ENCODE data around the gene EMILIN1.
A peak's percentile ranks its signal among the peaks of the same experiment; 100 is the strongest.

EMILIN1 gene

GRCh38 chr2:27079233-27080139, 1.1 kb downstream of the EMILIN1 start:
- Histone ChIP-seq H3K27me3 (ENCODE audit: insufficient read depth, low read depth) (peaks cover 13% of the 10 kb centered on the region), H4K20me1 (ENCODE audit: insufficient read depth) (no peaks in the 10 kb centered on the region), H3K9ac (no peak overlapping the region), H2AFZ (ENCODE audit: low read depth) (no peak overlapping the region), H3K4me1 (ENCODE audit: low read depth, poor library complexity, severe bottlenecking) (peaks cover 19% of the 10 kb centered on the region), H3K4me2 (no peak overlapping the region), H3K27ac (no peak overlapping the region), H3K79me2 (ENCODE audit: insufficient read depth, low read depth) (no peaks in the 10 kb centered on the region), H3K36me3 (ENCODE audit: insufficient read depth) (no peaks in the 10 kb centered on the region), H3K4me3 (IDR thresholded peaks at IDR 0.05; ENCODE audit: insufficient read depth, low read depth, low read length) (no peak overlapping the region)
- TF ChIP-seq, protein P1, sequence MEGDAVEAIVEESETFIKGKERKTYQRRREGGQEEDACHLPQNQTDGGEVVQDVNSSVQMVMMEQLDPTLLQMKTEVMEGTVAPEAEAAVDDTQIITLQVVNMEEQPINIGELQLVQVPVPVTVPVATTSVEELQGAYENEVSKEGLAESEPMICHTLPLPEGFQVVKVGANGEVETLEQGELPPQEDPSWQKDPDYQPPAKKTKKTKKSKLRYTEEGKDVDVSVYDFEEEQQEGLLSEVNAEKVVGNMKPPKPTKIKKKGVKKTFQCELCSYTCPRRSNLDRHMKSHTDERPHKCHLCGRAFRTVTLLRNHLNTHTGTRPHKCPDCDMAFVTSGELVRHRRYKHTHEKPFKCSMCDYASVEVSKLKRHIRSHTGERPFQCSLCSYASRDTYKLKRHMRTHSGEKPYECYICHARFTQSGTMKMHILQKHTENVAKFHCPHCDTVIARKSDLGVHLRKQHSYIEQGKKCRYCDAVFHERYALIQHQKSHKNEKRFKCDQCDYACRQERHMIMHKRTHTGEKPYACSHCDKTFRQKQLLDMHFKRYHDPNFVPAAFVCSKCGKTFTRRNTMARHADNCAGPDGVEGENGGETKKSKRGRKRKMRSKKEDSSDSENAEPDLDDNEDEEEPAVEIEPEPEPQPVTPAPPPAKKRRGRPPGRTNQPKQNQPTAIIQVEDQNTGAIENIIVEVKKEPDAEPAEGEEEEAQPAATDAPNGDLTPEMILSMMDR (conservative IDR thresholded peaks at IDR 0.05; ENCODE audit: low read depth, low read length) = no peak

GRCh38 chr2:27080140-27080469, 1.7 kb downstream of the EMILIN1 start:
- no peak overlapping the region for H3K27ac ChIP-seq

DNA sequence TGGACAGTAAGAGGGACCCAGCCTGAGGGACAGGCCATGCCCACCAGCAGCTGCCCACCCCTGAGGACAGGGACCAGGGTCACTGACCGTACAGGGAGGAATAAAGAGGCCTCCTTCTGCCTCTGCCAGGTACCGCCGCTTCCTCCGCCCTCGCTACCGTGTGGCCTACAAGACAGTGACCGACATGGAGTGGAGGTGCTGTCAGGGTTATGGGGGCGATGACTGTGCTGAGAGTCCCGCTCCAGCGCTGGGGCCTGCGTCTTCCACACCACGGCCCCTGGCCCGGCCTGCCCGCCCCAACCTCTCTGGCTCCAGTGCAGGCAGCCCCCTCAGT, 2.2 kb downstream of the EMILIN1 start:
- H3K27me3 ChIP-seq (ENCODE audit: insufficient read depth, low read depth) = peaks cover 13% of the 10 kb centered on the region
- no peaks in the 10 kb centered on the region for H3K79me2 ChIP-seq (ENCODE audit: insufficient read depth, low read depth)
- no peak overlapping the region for H3K9ac ChIP-seq
- 0 out of 2 replicates have a peak overlapping the region, but pooled peaks have one; percentile 5 for H3K4me2 ChIP-seq
- no peaks in the 10 kb centered on the region for H4K20me1 ChIP-seq (ENCODE audit: insufficient read depth)
- H3K4me3 ChIP-seq (IDR thresholded peaks at IDR 0.05; ENCODE audit: insufficient read depth, low read depth, low read length) = no peak overlapping the region
- peaks cover 11% of the 10 kb centered on the region for H3K4me1 ChIP-seq (ENCODE audit: low read depth, poor library complexity, severe bottlenecking)
- H3K36me3 ChIP-seq (ENCODE audit: insufficient read depth) = no peaks in the 10 kb centered on the region
- no peak overlapping the region for H3K27ac ChIP-seq
- H2AFZ ChIP-seq (ENCODE audit: low read depth) = peak overlapping the region; percentile 65; the same call in 1 of the 2 replicates
- TF ChIP-seq, protein P1 (conservative IDR thresholded peaks at IDR 0.05; ENCODE audit: low read depth, low read length) = no peak

More at GRCh38 chr2:27080140-27080469, 1.7 kb downstream of the EMILIN1 start:
- no peaks in the 10 kb centered on the region for H3K79me2 ChIP-seq (ENCODE audit: insufficient read depth, low read depth)
- H4K20me1 ChIP-seq (ENCODE audit: insufficient read depth) = no peaks in the 10 kb centered on the region
- TF ChIP-seq, protein P1 (conservative IDR thresholded peaks at IDR 0.05; ENCODE audit: low read depth, low read length) = no peak
- peaks cover 15% of the 10 kb centered on the region for H3K4me1 ChIP-seq (ENCODE audit: low read depth, poor library complexity, severe bottlenecking)
- H3K9ac ChIP-seq = no peak overlapping the region
- no peak overlapping the region for H3K4me3 ChIP-seq (IDR thresholded peaks at IDR 0.05; ENCODE audit: insufficient read depth, low read depth, low read length)
- no peak overlapping the region for H2AFZ ChIP-seq (ENCODE audit: low read depth)
- H3K4me2 ChIP-seq = no peak overlapping the region
- H3K36me3 ChIP-seq (ENCODE audit: insufficient read depth) = no peaks in the 10 kb centered on the region
- H3K27me3 ChIP-seq (ENCODE audit: insufficient read depth, low read depth) = peaks cover 13% of the 10 kb centered on the region

GRCh38 chr2:27081984-27082772, 3.8 kb downstream of the EMILIN1 start:
- H2AFZ ChIP-seq (ENCODE audit: low read depth) = peak overlapping the region; percentile 65
- H3K9ac ChIP-seq = peak overlapping the region; percentile 19; the same call in 1 of the 2 replicates
- no peaks in the 10 kb centered on the region for H4K20me1 ChIP-seq (ENCODE audit: insufficient read depth)
- H3K79me2 ChIP-seq (ENCODE audit: insufficient read depth, low read depth) = no peaks in the 10 kb centered on the region
- H3K4me3 ChIP-seq (IDR thresholded peaks at IDR 0.05; ENCODE audit: insufficient read depth, low read depth, low read length) = peak overlapping the region; percentile 47
- peak overlapping the region; percentile 67; the same call in 1 of the 2 replicates for H3K27ac ChIP-seq
- H3K27me3 ChIP-seq (ENCODE audit: insufficient read depth, low read depth) = peaks cover 8% of the 10 kb centered on the region
- H3K4me1 ChIP-seq (ENCODE audit: low read depth, poor library complexity, severe bottlenecking) = peaks cover 9% of the 10 kb centered on the region
- peak overlapping the region; percentile 90 for H3K4me2 ChIP-seq
- no peaks in the 10 kb centered on the region for H3K36me3 ChIP-seq (ENCODE audit: insufficient read depth)
- TF ChIP-seq, protein P1 (conservative IDR thresholded peaks at IDR 0.05; ENCODE audit: low read depth, low read length) = no peak

Data from KMS-11 (cell line).